H9 (cell line): ENCODE results near the gene ITGA2. TPM values are rescaled to one million over a fixed set of nuclear protein-coding genes. Genes with fewer than 3 reads are reported as not detected.

Experiments
- DNase-seq: peaks from one replicate; pipeline ENCODE4 v3.0.0-alpha.2; 2017
- H2AFZ ChIP-seq: one replicate; pipeline ENCODE4 v1.6.1; 2013; ENCODE audit warnings: mild to moderate bottlenecking, low read length, control low read depth, moderate library complexity
- H2AK5ac ChIP-seq: 2 replicates; pipeline ENCODE4 v1.6.1; 2013; ENCODE audit warnings: low read length, control low read depth, mixed read lengths; ENCODE audit not compliant: insufficient read length
- H2BK120ac ChIP-seq: one replicate; pipeline ENCODE4 v1.6.1; 2013; ENCODE audit warnings: low read depth, mild to moderate bottlenecking, low read length, control low read depth, inconsistent platforms; ENCODE audit not compliant: poor library complexity, severe bottlenecking
- H2BK12ac ChIP-seq: 2 replicates; pipeline ENCODE4 v1.6.1; 2013; ENCODE audit warnings: low read length, control low read depth, mixed read lengths, low read depth; ENCODE audit not compliant: insufficient read length
- H2BK15ac ChIP-seq: 2 replicates; pipeline ENCODE4 v1.6.1; 2013; ENCODE audit warnings: low read depth, low read length, control low read depth
- H2BK20ac ChIP-seq: one replicate; pipeline ENCODE4 v1.6.1; 2013; ENCODE audit warnings: low read depth, mild to moderate bottlenecking, low read length, control low read depth, inconsistent platforms; ENCODE audit not compliant: poor library complexity, severe bottlenecking
- H2BK5ac ChIP-seq: 2 replicates; pipeline ENCODE4 v1.6.1; 2013; ENCODE audit warnings: low read length, control low read depth, mixed read lengths; ENCODE audit not compliant: insufficient read length
- H3K14ac ChIP-seq: 2 replicates; pipeline ENCODE4 v1.6.1; 2013; ENCODE audit warnings: low read length, control low read depth; ENCODE audit not compliant: insufficient read depth
- H3K18ac ChIP-seq: 2 replicates; pipeline ENCODE4 v1.6.1; 2013; ENCODE audit warnings: low read depth, mild to moderate bottlenecking, mixed read lengths, low read length, control low read depth; ENCODE audit not compliant: insufficient read length
- H3K23ac ChIP-seq: 2 replicates; pipeline ENCODE4 v1.6.1; 2013; ENCODE audit warnings: low read length, control low read depth, mixed read lengths, low read depth; ENCODE audit not compliant: insufficient read length
- H3K23me2 ChIP-seq: 2 replicates; pipeline ENCODE4 v1.6.1; 2013; ENCODE audit warnings: low read depth, mild to moderate bottlenecking, mixed read lengths, low read length, control low read depth; ENCODE audit not compliant: insufficient read length, poor library complexity, severe bottlenecking
- H3K27ac ChIP-seq: 2 replicates; pipeline ENCODE4 v1.5.1; 2013; ENCODE audit warnings: low read length, control low read depth, mixed read lengths, low read depth; ENCODE audit not compliant: insufficient read length
- H3K27me3 ChIP-seq: 2 replicates; pipeline ENCODE4 v1.6.1; 2013; ENCODE audit warnings: low read length, control low read depth, inconsistent platforms; ENCODE audit not compliant: insufficient read depth
- H3K4ac ChIP-seq: 2 replicates; pipeline ENCODE4 v1.6.1; 2013; ENCODE audit warnings: low read depth, mild to moderate bottlenecking, control low read depth, inconsistent platforms, low read length, moderate library complexity
- H3K4me1 ChIP-seq: 2 replicates; pipeline ENCODE4 v1.6.1; 2013; ENCODE audit warnings: low read length, control low read depth, inconsistent platforms; ENCODE audit not compliant: insufficient read depth
- H3K4me2 ChIP-seq: 2 replicates; pipeline ENCODE4 v1.6.1; 2013; ENCODE audit warnings: low read length, control low read depth, mixed read lengths; ENCODE audit not compliant: insufficient read length, insufficient read depth
- H3K56ac ChIP-seq: 2 replicates; pipeline ENCODE4 v1.6.1; 2013; ENCODE audit warnings: low read depth, mild to moderate bottlenecking, mixed read lengths, low read length, control low read depth; ENCODE audit not compliant: insufficient read length
- H3K79me1 ChIP-seq: 2 replicates; pipeline ENCODE4 v1.6.1; 2013; ENCODE audit warnings: low read depth, mild to moderate bottlenecking, moderate library complexity, low read length, control low read depth, inconsistent platforms; ENCODE audit not compliant: insufficient read depth, poor library complexity, severe bottlenecking
- H3K79me2 ChIP-seq: 2 replicates; pipeline ENCODE4 v1.6.1; 2013; ENCODE audit warnings: low read length, control low read depth, inconsistent platforms; ENCODE audit not compliant: insufficient read depth
- H3K9ac ChIP-seq: 2 replicates; pipeline ENCODE4 v1.6.1; 2013; ENCODE audit warnings: low read length, control low read depth, mixed read lengths; ENCODE audit not compliant: insufficient read length; ENCODE audit errors: extremely low read depth
- H3K9me3 ChIP-seq: one replicate; pipeline ENCODE4 v1.6.1; 2013; ENCODE audit warnings: low read depth, low read length, inconsistent platforms; ENCODE audit not compliant: control insufficient read depth
- H3T11ph ChIP-seq: one replicate; pipeline ENCODE4 v1.6.1; 2013; ENCODE audit warnings: mild to moderate bottlenecking, low read length, control low read depth, inconsistent platforms
- H4K20me1 ChIP-seq: one replicate; pipeline ENCODE4 v1.6.1; 2013; ENCODE audit not compliant: control insufficient read depth, insufficient read length, insufficient read depth
- H4K5ac ChIP-seq: 2 replicates; pipeline ENCODE4 v1.6.1; 2013; ENCODE audit warnings: low read depth, mild to moderate bottlenecking, mixed read lengths, low read length, control low read depth; ENCODE audit not compliant: insufficient read length
- H4K8ac ChIP-seq: replicated peaks from 2 replicates; pipeline ENCODE4 v1.6.1; 2013; ENCODE audit warnings: low read length, control low read depth, mixed read lengths, low read depth; ENCODE audit not compliant: insufficient read length
- H4K91ac ChIP-seq: 2 replicates; pipeline ENCODE4 v1.6.1; 2013; ENCODE audit warnings: low read depth, mild to moderate bottlenecking, moderate library complexity, mixed read lengths, low read length, control low read depth; ENCODE audit not compliant: insufficient read length
- H3K27ac Mint-ChIP-seq, 3 experiments: 2 replicates in 2 of 3; 3 replicates in 1 of 3; pipeline ENCODE4 v1.8.0; 2020 to 2021; ENCODE audit warnings: mixed read lengths in 3 of 3, mild to moderate bottlenecking in 1 of 3, moderate library complexity in 1 of 3
- H3K27me3 Mint-ChIP-seq: 2 replicates; pipeline ENCODE4 v1.8.0; 2021; ENCODE audit warnings: low read depth, mild to moderate bottlenecking, moderate library complexity, mixed read lengths
- H3K36me3 Mint-ChIP-seq, 3 experiments: 2 replicates in 2 of 3; 3 replicates in 1 of 3; pipeline ENCODE4 v1.8.0; 2020 to 2021; ENCODE audit warnings: low read depth in 3 of 3, mixed read lengths in 3 of 3; ENCODE audit not compliant: insufficient read depth in 1 of 3
- H3K4me1 Mint-ChIP-seq, 2 experiments: 2 replicates each; pipeline ENCODE4 v1.8.0; 2020; ENCODE audit warnings: mixed read lengths in 2 of 2
- H3K4me3 Mint-ChIP-seq, 2 experiments: 2 replicates in 1 of 2; 3 replicates in 1 of 2; pipeline ENCODE4 v1.8.0; 2020 to 2021; ENCODE audit warnings: mild to moderate bottlenecking in 2 of 2, mixed read lengths in 2 of 2, moderate library complexity in 1 of 2
- H3K9me3 Mint-ChIP-seq, 2 experiments: 2 replicates in 1 of 2; 3 replicates in 1 of 2; pipeline ENCODE4 v1.8.0; 2020; ENCODE audit warnings: mild to moderate bottlenecking in 2 of 2, mixed read lengths in 2 of 2, moderate library complexity in 1 of 2
- CTCF ChIP-seq: fragments of 200-600 bp; sonication (generic); conservative IDR thresholded peaks from 3 replicates; pipeline ENCODE4 v1.8.0; 2021; ENCODE audit warnings: antibody characterized with exemption, mild to moderate bottlenecking
- WGBS: extraction: QIAGEN DNeasy Blood & Tissue Kit; methylation state at CpG from one replicate; pipeline ENCODE4 v1.1.7; 2013; ENCODE audit warnings: missing lambda C conversion rate, low lambda C conversion rate, mixed read lengths; ENCODE audit not compliant: insufficient read length; ENCODE audit errors: extremely low coverage; 5-methylcytosine and 5-hydroxymethylcytosine counted together
- total RNA-seq: library from RNA; stranded (reverse); gene quantifications from 2 replicates; pipeline ENCODE4 v1.2.1, GENCODE V29; 2021

ITGA2 gene
- total RNA-seq, 1 experiment from 2014 or later, result 3.0 TPM

- no peak overlapping the region for H3K27ac ChIP-seq
- no peak for DNase-seq
- no peak overlapping the region for H2AFZ ChIP-seq
- peaks cover 6% of the 10 kb centered on the region for H3K27me3 Mint-ChIP-seq
- H3K23me2 ChIP-seq, result peaks cover 1% of the 10 kb centered on the region
- no CpG with 5 or more reads among the region's 1 CpG for WGBS
- H3K9ac ChIP-seq, result no peak overlapping the region
- H3K4me3 Mint-ChIP-seq, result no peak overlapping the region
- no peaks in the 10 kb centered on the region for H3K27me3 ChIP-seq
- no peak overlapping the region for H2BK12ac ChIP-seq
- no peak overlapping the region for H2BK20ac ChIP-seq
- no peak overlapping the region for H3K27ac Mint-ChIP-seq
- peaks cover 3 to 5% of the 10 kb centered on the region in 2 experiments for H3K4me1 Mint-ChIP-seq
- H2BK120ac ChIP-seq, result no peak overlapping the region
- H3K18ac ChIP-seq, result no peak overlapping the region
- H3K36me3 Mint-ChIP-seq, result no peaks in the 10 kb centered on the region
- no peak overlapping the region for H2AK5ac ChIP-seq
- H3K9me3 ChIP-seq, result no peaks in the 10 kb centered on the region
- H3K4ac ChIP-seq, result no peak overlapping the region
- no peak for TF ChIP-seq CTCF
- H3K56ac ChIP-seq, result no peak overlapping the region
- H4K5ac ChIP-seq, result no peak overlapping the region
- no peak overlapping the region for H4K8ac ChIP-seq
- no peak overlapping the region for H2BK15ac ChIP-seq
- no peak overlapping the region for H3T11ph ChIP-seq
- H4K20me1 ChIP-seq, result no peaks in the 10 kb centered on the region
- no peak overlapping the region for H3K14ac ChIP-seq
- H3K9me3 Mint-ChIP-seq, result no peaks in the 10 kb centered on the region
- H3K4me1 ChIP-seq, result no peaks in the 10 kb centered on the region
- H3K4me2 ChIP-seq, result no peak overlapping the region
- H3K79me2 ChIP-seq, result no peaks in the 10 kb centered on the region; the same call in 1 of the 2 replicates
- no peak overlapping the region for H2BK5ac ChIP-seq
- no peak overlapping the region for H4K91ac ChIP-seq
- no peaks in the 10 kb centered on the region for H3K79me1 ChIP-seq
- no peak overlapping the region for H3K23ac ChIP-seq
Measured at GRCh38 chr5:52995095-52995494, 5.9 kb downstream of the ITGA2 start.
